ENCODE data around the gene TOLLIP.
"Not testable (repeated sequence)": the region's sequence is repeated elsewhere in the genome, so short reads cannot be mapped to it uniquely, and the experiment has no call there.

DNA sequence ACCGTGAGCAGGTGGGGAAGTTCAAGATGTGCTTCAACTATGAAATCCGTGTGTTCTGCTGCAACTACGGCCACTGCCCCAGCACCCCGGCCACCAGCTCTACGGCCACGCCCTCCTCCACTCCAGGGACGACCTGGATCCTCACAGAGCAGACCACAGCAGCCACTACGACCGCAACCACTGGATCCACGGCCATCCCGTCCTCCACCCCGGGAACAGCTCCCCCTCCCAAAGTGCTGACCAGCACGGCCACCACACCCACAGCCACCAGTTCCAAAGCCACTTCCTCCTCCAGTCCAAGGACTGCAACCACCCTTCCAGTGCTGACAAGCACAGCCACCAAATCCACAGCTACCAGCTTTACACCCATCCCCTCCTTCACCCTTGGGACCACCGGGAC is 63.7 kb downstream of the TOLLIP start:
- not testable (repeated sequence) for TF ChIP-seq EZH2 (IDR thresholded peaks at IDR 0.05); POLR2AphosphoS5 (IDR thresholded peaks at IDR 0.05; ENCODE audit: borderline replicate concordance, low read depth, low read length); FOXP2 (optimal IDR thresholded peaks at IDR 0.05; ENCODE audit: control extremely low read depth, extremely low read length, insufficient read depth)
